HEK293 (cell line): Measurements from ENCODE around the gene SF3B6.

Source experiments
- KLF1 ChIP-seq: fragments of 450-650 bp; formaldehyde crosslinking; IDR thresholded peaks from 2 replicates; pipeline ENCODE4 v1.5.1; 2016; ENCODE audit warnings: missing biosample characterization, missing genetic modification characterization
- PRDM10 ChIP-seq: fragments of 450-650 bp; formaldehyde crosslinking; IDR thresholded peaks from 2 replicates; pipeline ENCODE4 v1.5.1; 2016; ENCODE audit warnings: missing biosample characterization, missing genetic modification characterization
- ZFHX2 ChIP-seq: fragments of 450-650 bp; formaldehyde crosslinking; conservative IDR thresholded peaks from 2 replicates; pipeline ENCODE4 v1.5.1; 2016; ENCODE audit warnings: missing biosample characterization, missing genetic modification characterization
- ZFP41 ChIP-seq: fragments of 450-650 bp; formaldehyde crosslinking; IDR thresholded peaks from 2 replicates; pipeline ENCODE4 v1.5.1; 2016; ENCODE audit warnings: missing biosample characterization, missing genetic modification characterization, borderline replicate concordance
- ZNF138 ChIP-seq: fragments of 450-650 bp; formaldehyde crosslinking; IDR thresholded peaks from 2 replicates; pipeline ENCODE4 v1.5.1; 2016; ENCODE audit warnings: missing biosample characterization, missing genetic modification characterization, borderline replicate concordance
- ZNF214 ChIP-seq: fragments of 450-650 bp; formaldehyde crosslinking; IDR thresholded peaks from 2 replicates; pipeline ENCODE4 v1.5.1; 2017; ENCODE audit warnings: missing biosample characterization, mild to moderate bottlenecking, missing genetic modification characterization, borderline replicate concordance
- ZNF274 ChIP-seq, 2 experiments: fragments of 200-500 bp in 1 of 2; fragments of 450-650 bp in 1 of 2; sonication (Bioruptor generic) in 1 of 2; formaldehyde crosslinking in 1 of 2; IDR thresholded peaks; 2 replicates each; pipeline versions ENCODE4 v1.5.1 to v1.6.1; 2014 to 2016; ENCODE audit warnings: borderline replicate concordance in 1 of 2, inconsistent platforms in 1 of 2, low read length in 1 of 2, missing biosample characterization in 1 of 2, missing genetic modification characterization in 1 of 2
- ZNF311 ChIP-seq: fragments of 450-650 bp; formaldehyde crosslinking; IDR thresholded peaks from 2 replicates; pipeline ENCODE4 v1.5.1; 2017; ENCODE audit warnings: missing biosample characterization, missing genetic modification characterization, borderline replicate concordance
- TF ChIP-seq, protein P1 (sequence below): fragments of 450-650 bp; formaldehyde crosslinking; IDR thresholded peaks from 2 replicates; pipeline ENCODE4 v1.5.1; 2016; ENCODE audit warnings: missing biosample characterization, missing genetic modification characterization
- TF ChIP-seq, protein P2 (sequence below): fragments of 450-650 bp; formaldehyde crosslinking; IDR thresholded peaks from 2 replicates; pipeline ENCODE4 v1.5.1; 2016; ENCODE audit warnings: missing biosample characterization, missing genetic modification characterization

- TF ChIP-seq ZFHX2, result no peak
- no peak for TF ChIP-seq PRDM10 (tag by site-specific recombination)
- TF ChIP-seq ZNF214, result no peak
- TF ChIP-seq KLF1, result no peak; the same call in 1 of the 2 replicates
- TF ChIP-seq, protein P1, sequence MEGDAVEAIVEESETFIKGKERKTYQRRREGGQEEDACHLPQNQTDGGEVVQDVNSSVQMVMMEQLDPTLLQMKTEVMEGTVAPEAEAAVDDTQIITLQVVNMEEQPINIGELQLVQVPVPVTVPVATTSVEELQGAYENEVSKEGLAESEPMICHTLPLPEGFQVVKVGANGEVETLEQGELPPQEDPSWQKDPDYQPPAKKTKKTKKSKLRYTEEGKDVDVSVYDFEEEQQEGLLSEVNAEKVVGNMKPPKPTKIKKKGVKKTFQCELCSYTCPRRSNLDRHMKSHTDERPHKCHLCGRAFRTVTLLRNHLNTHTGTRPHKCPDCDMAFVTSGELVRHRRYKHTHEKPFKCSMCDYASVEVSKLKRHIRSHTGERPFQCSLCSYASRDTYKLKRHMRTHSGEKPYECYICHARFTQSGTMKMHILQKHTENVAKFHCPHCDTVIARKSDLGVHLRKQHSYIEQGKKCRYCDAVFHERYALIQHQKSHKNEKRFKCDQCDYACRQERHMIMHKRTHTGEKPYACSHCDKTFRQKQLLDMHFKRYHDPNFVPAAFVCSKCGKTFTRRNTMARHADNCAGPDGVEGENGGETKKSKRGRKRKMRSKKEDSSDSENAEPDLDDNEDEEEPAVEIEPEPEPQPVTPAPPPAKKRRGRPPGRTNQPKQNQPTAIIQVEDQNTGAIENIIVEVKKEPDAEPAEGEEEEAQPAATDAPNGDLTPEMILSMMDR, result no peak
- no peak for TF ChIP-seq ZFP41
- TF ChIP-seq, protein P2, sequence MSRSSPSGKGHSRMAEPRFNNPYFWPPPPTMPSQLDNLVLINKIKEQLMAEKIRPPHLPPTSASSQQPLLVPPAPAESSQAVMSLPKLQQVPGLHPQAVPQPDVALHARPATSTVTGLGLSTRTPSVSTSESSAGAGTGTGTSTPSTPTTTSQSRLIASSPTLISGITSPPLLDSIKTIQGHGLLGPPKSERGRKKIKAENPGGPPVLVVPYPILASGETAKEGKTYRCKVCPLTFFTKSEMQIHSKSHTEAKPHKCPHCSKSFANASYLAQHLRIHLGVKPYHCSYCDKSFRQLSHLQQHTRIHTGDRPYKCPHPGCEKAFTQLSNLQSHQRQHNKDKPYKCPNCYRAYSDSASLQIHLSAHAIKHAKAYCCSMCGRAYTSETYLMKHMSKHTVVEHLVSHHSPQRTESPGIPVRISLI, result no peak
- TF ChIP-seq ZNF274 (IDR thresholded peaks at IDR 0.05; ENCODE audit: low read length), result no peak
- TF ChIP-seq ZNF274 (tag by site-specific recombination; IDR thresholded peaks at IDR 0.05; ENCODE audit: borderline replicate concordance), result no peak
- TF ChIP-seq ZNF311 (tag by site-specific recombination), result no peak
- no peak for TF ChIP-seq ZNF138 (tag by site-specific recombination)
These were observed 866 bp upstream of the SF3B6 start for GRCh38 chr2:24076849-24077534.
